HepG2 (cell line): ENCODE results near the gene BAIAP3. TPM values are rescaled to one million over a fixed set of nuclear protein-coding genes. Genes with fewer than 3 reads are reported as not detected.

ENCODE experiments used
- AHR ChIP-seq: IDR thresholded peaks from 2 replicates; pipeline ENCODE4 v1.6.1; 2018; ENCODE audit warnings: missing genetic modification reagents, missing compliant biosample characterization
- ATF3 ChIP-seq: sonication (generic); formaldehyde crosslinking; IDR thresholded peaks from 2 replicates; pipeline ENCODE4 v1.4.0; 2020; ENCODE audit warnings: missing genetic modification reagents
- ETV6 ChIP-seq: sonication (generic); formaldehyde crosslinking; conservative IDR thresholded peaks from 2 replicates; pipeline ENCODE4 v1.4.0; 2020; ENCODE audit warnings: missing genetic modification reagents
- FOSL2 ChIP-seq: sonication (generic); formaldehyde crosslinking; IDR thresholded peaks from 2 replicates; pipeline ENCODE4 v1.4.0; 2020; ENCODE audit warnings: missing genetic modification reagents
- FOXA3 ChIP-seq: IDR thresholded peaks from 2 replicates; pipeline ENCODE4 v1.6.1; 2016; ENCODE audit warnings: missing genetic modification reagents, missing compliant biosample characterization
- FOXP1 ChIP-seq, 2 experiments: fragments of 450-650 bp in 1 of 2; IDR thresholded peaks; 2 replicates each; pipeline ENCODE4 v1.6.1; 2017 to 2018; ENCODE audit warnings: antibody characterized with exemption in 1 of 2
- GATAD2A ChIP-seq: IDR thresholded peaks from 2 replicates; pipeline ENCODE4 v1.6.1; 2016
- HNF4G ChIP-seq, 2 experiments: sonication (generic) in 1 of 2; formaldehyde crosslinking in 1 of 2; IDR thresholded peaks; 2 replicates each; pipeline versions ENCODE4 v1.4.0 to v1.6.1; 2011 to 2020; ENCODE audit warnings: borderline replicate concordance in 2 of 2, low read depth in 2 of 2, mild to moderate bottlenecking in 2 of 2, low read length in 1 of 2, missing genetic modification reagents in 1 of 2, moderate library complexity in 1 of 2
- HNRNPL ChIP-seq: fragments of 200-400 bp; formaldehyde crosslinking; IDR thresholded peaks from 2 replicates; pipeline ENCODE4 v1.6.1; 2017; ENCODE audit warnings: mild to moderate bottlenecking, low read depth, low read length
- ISX ChIP-seq: sonication (generic); formaldehyde crosslinking; conservative IDR thresholded peaks from 2 replicates; pipeline ENCODE4 v1.5.0; 2020; ENCODE audit warnings: missing genetic modification reagents
- MED1 ChIP-seq: sonication (generic); formaldehyde crosslinking; IDR thresholded peaks from 2 replicates; pipeline ENCODE4 v1.4.0; 2020; ENCODE audit warnings: missing genetic modification reagents
- MED13 ChIP-seq: sonication (generic); formaldehyde crosslinking; IDR thresholded peaks from 2 replicates; pipeline ENCODE4 v1.5.0; 2020; ENCODE audit warnings: missing genetic modification reagents
- MXD4 ChIP-seq: IDR thresholded peaks from 2 replicates; pipeline ENCODE4 v1.6.1; 2016; ENCODE audit warnings: mild to moderate bottlenecking, missing biosample characterization, missing genetic modification reagents
- PAWR ChIP-seq: sonication (generic); formaldehyde crosslinking; IDR thresholded peaks from 2 replicates; pipeline ENCODE4 v1.4.0; 2020; ENCODE audit warnings: missing genetic modification reagents, mild to moderate bottlenecking, borderline replicate concordance
- RARA ChIP-seq: IDR thresholded peaks from 2 replicates; pipeline ENCODE4 v1.6.1; 2016; ENCODE audit warnings: missing genetic modification reagents, missing compliant biosample characterization
- SALL1 ChIP-seq: sonication (generic); formaldehyde crosslinking; IDR thresholded peaks from 2 replicates; pipeline ENCODE4 v1.8.0; 2022; ENCODE audit warnings: mild to moderate bottlenecking, missing genetic modification reagents
- SETDB1 ChIP-seq: sonication (generic); formaldehyde crosslinking; IDR thresholded peaks from 2 replicates; pipeline ENCODE4 v1.5.1; 2020; ENCODE audit warnings: missing genetic modification reagents, mild to moderate bottlenecking, borderline replicate concordance
- ZBTB21 ChIP-seq: sonication (generic); formaldehyde crosslinking; IDR thresholded peaks from 2 replicates; pipeline ENCODE4 v1.4.0; 2020; ENCODE audit warnings: missing genetic modification reagents
- ZKSCAN1 ChIP-seq: fragments of 150-350 bp; IDR thresholded peaks from 2 replicates; pipeline ENCODE4 v1.6.1; 2014; ENCODE audit warnings: low read length
- ZNF263 ChIP-seq: sonication (generic); formaldehyde crosslinking; IDR thresholded peaks from 2 replicates; pipeline ENCODE4 v1.4.0; 2020; ENCODE audit warnings: missing genetic modification reagents
- ZNF329 ChIP-seq: sonication (generic); formaldehyde crosslinking; IDR thresholded peaks from 2 replicates; pipeline ENCODE4 v1.9.0; 2021; ENCODE audit warnings: low read depth, mild to moderate bottlenecking, missing genetic modification reagents
- ZNF549 ChIP-seq: sonication (generic); formaldehyde crosslinking; IDR thresholded peaks from 2 replicates; pipeline ENCODE4 v1.5.0; 2020; ENCODE audit warnings: missing genetic modification reagents
- ZNF570 ChIP-seq: sonication (generic); formaldehyde crosslinking; IDR thresholded peaks from 2 replicates; pipeline ENCODE4 v1.4.0; 2020; ENCODE audit warnings: mild to moderate bottlenecking, missing genetic modification reagents, borderline replicate concordance
- ZNF629 ChIP-seq: sonication (generic); formaldehyde crosslinking; conservative IDR thresholded peaks from 2 replicates; pipeline ENCODE4 v1.5.0; 2020; ENCODE audit warnings: missing genetic modification reagents
- polyA plus RNA-seq, 8 experiments: library from polyadenylated mRNA; depleted of rRNA in 3 of 8; stranded (reverse) in 7 of 8; unstranded in 1 of 8; fragments of >200 nt; fragmentation: Illumina TruSeq in 4 of 8; extraction: Trizol in 4 of 8; gene quantifications; 2 replicates each; pipeline versions ENCODE4 v1.2.1 to v1.2.3, GENCODE V29; 2011 to 2016; ENCODE audit warnings: low read depth in 4 of 8, missing spikeins in 1 of 8, mixed read lengths in 1 of 8; ENCODE audit not compliant: insufficient read depth in 1 of 8
- total RNA-seq, 5 experiments: library from RNA; depleted of rRNA; stranded (reverse); fragments of >200 nt; fragmentation: Illumina TruSeq; extraction: Trizol; gene quantifications; 2 replicates each; pipeline ENCODE4 v1.2.3, GENCODE V29; 2016; ENCODE audit warnings: low read depth in 1 of 5
- TF ChIP-seq, protein P1 (sequence below): sonication (generic); formaldehyde crosslinking; IDR thresholded peaks from 2 replicates; pipeline ENCODE4 v1.4.0; 2020; ENCODE audit warnings: missing genetic modification reagents
- TF ChIP-seq, protein P2 (sequence below), 2 experiments: sonication (generic) in 1 of 2; formaldehyde crosslinking in 1 of 2; IDR thresholded peaks; 2 replicates each; pipeline versions ENCODE4 v1.4.0 to v1.6.1; 2018 to 2020; ENCODE audit warnings: missing genetic modification reagents in 2 of 2, borderline replicate concordance in 1 of 2, low read depth in 1 of 2, mild to moderate bottlenecking in 1 of 2, missing biosample characterization in 1 of 2

Gene BAIAP3
- total and polyA plus RNA-seq, 2 of the 13 experiments (the other 11 are each of a cell fraction or from before 2014, with no cell fraction given) = 3.2 to 5.7 TPM

GRCh38 chr16:1342526-1343427, 9.3 kb downstream of the BAIAP3 start (continued):
- no peak for TF ChIP-seq ZNF329 (CRISPR knock-in tag)
- TF ChIP-seq, protein P1, sequence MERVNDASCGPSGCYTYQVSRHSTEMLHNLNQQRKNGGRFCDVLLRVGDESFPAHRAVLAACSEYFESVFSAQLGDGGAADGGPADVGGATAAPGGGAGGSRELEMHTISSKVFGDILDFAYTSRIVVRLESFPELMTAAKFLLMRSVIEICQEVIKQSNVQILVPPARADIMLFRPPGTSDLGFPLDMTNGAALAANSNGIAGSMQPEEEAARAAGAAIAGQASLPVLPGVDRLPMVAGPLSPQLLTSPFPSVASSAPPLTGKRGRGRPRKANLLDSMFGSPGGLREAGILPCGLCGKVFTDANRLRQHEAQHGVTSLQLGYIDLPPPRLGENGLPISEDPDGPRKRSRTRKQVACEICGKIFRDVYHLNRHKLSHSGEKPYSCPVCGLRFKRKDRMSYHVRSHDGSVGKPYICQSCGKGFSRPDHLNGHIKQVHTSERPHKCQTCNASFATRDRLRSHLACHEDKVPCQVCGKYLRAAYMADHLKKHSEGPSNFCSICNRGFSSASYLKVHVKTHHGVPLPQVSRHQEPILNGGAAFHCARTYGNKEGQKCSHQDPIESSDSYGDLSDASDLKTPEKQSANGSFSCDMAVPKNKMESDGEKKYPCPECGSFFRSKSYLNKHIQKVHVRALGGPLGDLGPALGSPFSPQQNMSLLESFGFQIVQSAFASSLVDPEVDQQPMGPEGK = no peak; the same call in none of the 2 replicates
- no peak for TF ChIP-seq ZBTB21
- TF ChIP-seq ZNF629 (CRISPR knock-in tag) = no peak
- TF ChIP-seq ZNF549 (CRISPR knock-in tag) = no peak
- peak; percentile 25; the same call in 1 of the 2 replicates for TF ChIP-seq SALL1 (CRISPR knock-in tag)
- TF ChIP-seq MXD4 (CRISPR knock-in tag) = peak; percentile 62; the same call in 1 of the 2 replicates
- no peak for TF ChIP-seq HNF4G (IDR thresholded peaks at IDR 0.05; ENCODE audit: borderline replicate concordance, low read depth, low read length)
- TF ChIP-seq HNF4G (CRISPR knock-in tag; IDR thresholded peaks at IDR 0.05; ENCODE audit: borderline replicate concordance, low read depth) = no peak
- no peak for TF ChIP-seq ETV6 (CRISPR knock-in tag)
- no peak for TF ChIP-seq PAWR (CRISPR knock-in tag)
- no peak for TF ChIP-seq ZNF570 (CRISPR knock-in tag)
- TF ChIP-seq ATF3 (CRISPR knock-in tag) = no peak
- TF ChIP-seq MED1 (CRISPR knock-in tag) = no peak
- TF ChIP-seq ZNF263 (CRISPR knock-in tag) = no peak
- TF ChIP-seq, protein P2, sequence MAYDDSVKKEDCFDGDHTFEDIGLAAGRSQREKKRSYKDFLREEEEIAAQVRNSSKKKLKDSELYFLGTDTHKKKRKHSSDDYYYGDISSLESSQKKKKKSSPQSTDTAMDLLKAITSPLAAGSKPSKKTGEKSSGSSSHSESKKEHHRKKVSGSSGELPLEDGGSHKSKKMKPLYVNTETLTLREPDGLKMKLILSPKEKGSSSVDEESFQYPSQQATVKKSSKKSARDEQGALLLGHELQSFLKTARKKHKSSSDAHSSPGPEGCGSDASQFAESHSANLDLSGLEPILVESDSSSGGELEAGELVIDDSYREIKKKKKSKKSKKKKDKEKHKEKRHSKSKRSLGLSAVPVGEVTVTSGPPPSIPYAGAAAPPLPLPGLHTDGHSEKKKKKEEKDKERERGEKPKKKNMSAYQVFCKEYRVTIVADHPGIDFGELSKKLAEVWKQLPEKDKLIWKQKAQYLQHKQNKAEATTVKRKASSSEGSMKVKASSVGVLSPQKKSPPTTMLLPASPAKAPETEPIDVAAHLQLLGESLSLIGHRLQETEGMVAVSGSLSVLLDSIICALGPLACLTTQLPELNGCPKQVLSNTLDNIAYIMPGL (CRISPR knock-in tag; IDR thresholded peaks at IDR 0.05; ENCODE audit: borderline replicate concordance in 1 of 2, low read depth in 1 of 2) = peak in 1 of 2 experiments; percentile 19; a peak in 2 of 4 replicates
- no peak for TF ChIP-seq SETDB1 (CRISPR knock-in tag)
- TF ChIP-seq FOXP1 (IDR thresholded peaks at IDR 0.05) = no peak
- TF ChIP-seq FOXP1 (CRISPR knock-in tag; IDR thresholded peaks at IDR 0.05) = no peak
- 0 out of 2 replicates have a peak, but pooled peaks have one; percentile 10 for TF ChIP-seq FOXA3 (CRISPR knock-in tag)
- 0 out of 2 replicates have a peak, but pooled peaks have one; percentile 17 for TF ChIP-seq RARA (CRISPR knock-in tag)
- TF ChIP-seq ISX (CRISPR knock-in tag) = no peak
- TF ChIP-seq GATAD2A = no peak
- no peak for TF ChIP-seq AHR (CRISPR knock-in tag)
- TF ChIP-seq MED13 (CRISPR knock-in tag) = no peak
- no peak; the same call in 1 of the 2 replicates for TF ChIP-seq FOSL2 (CRISPR knock-in tag)
- peak; percentile 88 for TF ChIP-seq HNRNPL
- TF ChIP-seq ZKSCAN1 = no peak
